ENCODE measurements around the gene AKAP6.

AKAP6 gene

DNA sequence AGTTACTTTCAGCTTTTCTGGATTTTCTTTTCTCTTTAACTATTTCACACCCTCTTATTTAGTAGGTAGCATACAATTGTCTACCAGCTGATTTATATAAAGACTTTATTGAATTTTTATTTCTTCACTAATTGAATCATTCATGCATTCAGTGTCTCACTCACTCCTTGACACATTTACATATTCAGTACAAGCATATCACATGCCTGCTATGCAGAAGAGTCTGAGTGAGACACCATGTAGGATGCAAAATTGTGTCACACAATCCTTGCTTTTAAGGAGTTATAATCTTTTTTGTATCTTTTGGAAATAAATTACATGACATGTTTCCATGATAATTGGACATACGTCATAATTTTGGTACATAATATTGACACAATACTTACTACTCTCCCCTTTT lies 83.0 kb downstream of the AKAP6 start:
- DNase-seq, result no peak

GRCh38 chr14:32412532-32412931 lies 83.4 kb downstream of the AKAP6 start:
- no peak for DNase-seq

DNA sequence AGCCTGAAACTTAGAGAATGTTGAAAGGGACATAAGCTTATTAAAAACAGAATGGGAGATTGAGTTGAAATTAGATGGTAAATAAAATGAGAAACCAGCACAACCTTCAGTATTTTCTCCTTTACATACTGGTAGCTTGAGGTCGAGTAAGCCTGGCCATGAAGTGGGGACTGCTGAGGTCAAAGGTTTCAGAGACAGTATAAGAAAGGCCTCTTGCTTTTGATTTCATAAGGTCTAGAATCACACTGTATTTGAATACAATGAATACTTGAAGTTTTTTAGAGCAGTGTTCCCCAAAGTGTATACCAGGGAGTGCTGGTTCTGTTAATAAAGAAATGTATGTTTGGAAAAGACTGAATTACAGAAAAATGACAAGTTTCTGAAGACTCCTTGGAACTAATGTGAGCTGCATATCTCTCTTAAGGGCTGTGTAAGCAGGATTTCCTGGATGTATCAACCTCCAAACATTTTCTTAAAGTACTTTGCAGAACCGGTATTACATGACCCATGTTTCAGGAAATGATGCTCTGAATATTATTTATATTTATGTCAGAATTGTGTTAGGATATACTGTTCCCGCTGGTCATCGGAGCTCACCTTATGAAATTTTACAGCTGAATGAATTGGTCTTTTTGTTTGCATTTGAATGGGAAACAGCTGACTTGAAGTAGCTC lies 85.0 kb downstream of the AKAP6 start:
- DNase-seq, result no peak

DNA sequence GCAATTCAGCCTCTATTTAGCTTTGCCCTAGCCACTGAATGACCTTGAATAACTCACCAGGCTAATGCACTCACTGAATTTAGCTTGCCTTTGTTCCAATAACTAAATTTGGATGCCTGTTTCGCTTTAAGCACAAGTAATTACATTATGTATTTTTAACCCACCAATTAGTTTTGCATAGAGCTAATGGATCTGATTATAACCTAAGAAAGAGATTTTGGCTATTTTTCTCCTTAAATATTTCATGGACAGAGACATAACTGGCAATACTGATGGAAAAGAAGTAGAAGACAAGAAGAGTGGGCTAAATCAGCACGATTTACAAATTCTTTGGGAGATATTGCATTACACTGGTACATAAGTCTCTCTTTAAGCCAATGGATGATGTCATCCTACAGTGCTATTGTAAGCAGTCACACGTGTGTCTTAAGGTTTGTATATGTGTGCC lies 85.7 kb downstream of the AKAP6 start:
- no peak for DNase-seq

GRCh38 chr14:32417956-32418552 lies 89.0 kb downstream of the AKAP6 start:
- no peak for DNase-seq

GRCh38 chr14:32419429-32419828 lies 90.3 kb downstream of the AKAP6 start:
- DNase-seq, result no peak

GRCh38 chr14:32421781-32422180 lies 92.7 kb downstream of the AKAP6 start:
- no peak for DNase-seq

DNA sequence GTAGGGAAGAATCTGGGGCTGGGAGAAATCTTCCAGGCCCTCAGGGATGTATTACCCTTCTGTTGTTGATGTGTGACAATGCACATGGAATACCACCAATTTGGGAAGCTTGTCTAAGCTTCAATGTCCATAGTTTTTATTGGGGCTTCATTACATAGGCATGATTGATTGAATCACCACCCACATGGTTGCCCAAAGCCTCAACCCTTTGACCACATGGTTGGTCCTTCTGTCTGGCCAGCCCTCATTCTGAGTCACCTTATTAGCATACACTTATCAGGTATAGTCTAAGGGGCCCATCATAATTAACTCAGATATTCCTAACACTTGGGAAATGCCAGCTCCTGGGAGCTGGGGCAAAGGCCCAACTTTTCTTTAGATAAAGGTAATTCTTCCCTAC lies 93.3 kb downstream of the AKAP6 start:
- no peak for DNase-seq

- no peak for DNase-seq
Observed at GRCh38 chr14:32426028-32426427, 96.9 kb downstream of the AKAP6 start.

DNA sequence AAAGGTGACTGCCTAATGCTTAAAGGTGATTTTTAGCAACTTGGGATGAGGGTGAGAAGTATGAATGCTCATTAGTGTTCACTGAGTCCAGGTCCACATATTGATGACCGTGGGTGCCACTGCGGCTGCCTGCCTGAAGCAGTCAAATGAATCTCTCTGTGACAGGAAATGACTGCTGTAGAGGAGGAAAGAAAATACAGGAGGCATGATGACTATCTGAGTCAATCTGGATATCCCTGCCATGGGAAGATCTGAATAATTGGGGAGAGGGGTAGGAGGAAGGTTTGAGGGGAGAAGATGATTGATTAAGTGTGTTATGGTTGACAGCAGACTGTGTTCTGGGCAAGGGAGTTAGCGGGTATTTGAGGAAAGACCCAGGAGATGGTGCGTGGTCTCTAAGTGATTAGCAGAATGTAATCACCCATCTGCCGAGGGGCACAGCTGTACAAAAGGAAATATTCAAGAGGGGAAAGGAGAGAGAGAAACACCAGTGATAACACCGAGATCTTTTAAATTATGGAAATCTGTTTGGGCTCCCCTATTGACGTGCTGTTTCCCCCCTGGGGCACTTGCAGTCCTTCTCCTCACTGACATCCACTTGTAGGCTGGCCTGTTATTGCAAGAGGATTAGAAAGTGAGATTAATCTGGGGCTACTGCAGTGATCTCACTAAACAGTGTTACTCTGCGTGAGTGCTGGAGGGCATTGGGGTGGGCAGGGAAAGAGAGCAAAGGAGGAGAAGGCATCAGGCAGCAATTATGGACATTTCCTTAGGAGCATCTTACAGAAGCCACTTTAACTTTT lies 97.7 kb downstream of the AKAP6 start:
- DNase-seq, result no peak

DNA sequence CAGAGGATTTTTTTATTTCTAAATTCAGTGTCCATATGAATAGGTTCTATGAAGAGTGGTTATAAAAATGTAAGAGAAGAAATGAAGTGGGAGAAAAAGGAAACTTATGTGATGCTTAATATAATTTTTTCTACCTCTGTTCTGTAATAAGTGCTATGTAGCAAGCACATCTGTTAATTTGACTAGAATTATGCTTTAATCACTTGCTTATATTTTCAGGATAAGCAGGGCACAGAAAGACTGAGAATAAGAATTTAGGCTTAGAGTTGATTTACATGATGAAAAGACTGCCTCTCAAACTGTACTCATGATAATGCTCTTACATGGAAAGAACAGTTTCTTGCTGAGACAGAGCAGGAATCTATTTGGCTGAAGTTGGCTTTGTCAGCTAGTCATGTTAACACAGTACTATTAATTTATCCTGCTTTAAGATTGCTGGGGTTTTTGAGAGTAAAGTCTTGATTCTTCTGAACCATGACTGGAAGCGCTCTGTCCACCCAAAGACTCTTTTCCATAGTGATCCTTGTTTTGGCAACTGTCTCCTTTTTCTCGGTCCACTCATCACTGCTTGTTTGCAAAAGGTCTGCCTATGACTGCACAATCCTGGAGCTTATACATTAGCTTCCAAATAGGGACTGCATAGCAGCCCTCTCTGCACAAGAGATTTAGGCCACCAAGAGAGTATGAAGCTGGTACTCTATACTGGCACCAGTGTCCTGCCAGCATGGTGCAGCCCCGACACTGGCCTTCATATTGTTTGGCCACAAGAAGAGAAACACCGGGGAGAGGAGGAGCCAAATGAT lies 98.8 kb downstream of the AKAP6 start:
- no peak for DNase-seq

DNA sequence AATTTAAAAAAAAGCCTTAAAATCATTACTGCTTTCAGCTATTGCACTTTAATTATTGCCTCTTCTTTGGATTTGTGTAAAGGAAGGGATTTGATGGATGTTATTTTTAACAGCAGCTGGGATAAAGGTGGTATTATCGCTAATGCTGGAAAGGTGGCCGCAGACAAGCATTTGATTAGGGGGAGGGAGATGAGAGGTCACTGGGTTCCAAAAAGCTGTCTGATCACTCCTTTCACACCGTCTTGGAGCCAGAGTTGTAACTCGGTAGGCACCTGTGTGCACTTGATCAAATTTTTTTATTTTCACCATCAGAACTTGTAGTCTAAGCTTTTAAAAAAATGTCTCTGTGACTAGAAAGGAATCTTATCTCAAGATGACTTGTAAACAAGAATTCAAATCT lies 99.8 kb downstream of the AKAP6 start:
- no peak for DNase-seq

- DNase-seq, result no peak
Observed at GRCh38 chr14:32430326-32430725, 101.2 kb downstream of the AKAP6 start.

GRCh38 chr14:32432813-32433538 lies 103.9 kb downstream of the AKAP6 start:
- DNase-seq, result no peak

DNA sequence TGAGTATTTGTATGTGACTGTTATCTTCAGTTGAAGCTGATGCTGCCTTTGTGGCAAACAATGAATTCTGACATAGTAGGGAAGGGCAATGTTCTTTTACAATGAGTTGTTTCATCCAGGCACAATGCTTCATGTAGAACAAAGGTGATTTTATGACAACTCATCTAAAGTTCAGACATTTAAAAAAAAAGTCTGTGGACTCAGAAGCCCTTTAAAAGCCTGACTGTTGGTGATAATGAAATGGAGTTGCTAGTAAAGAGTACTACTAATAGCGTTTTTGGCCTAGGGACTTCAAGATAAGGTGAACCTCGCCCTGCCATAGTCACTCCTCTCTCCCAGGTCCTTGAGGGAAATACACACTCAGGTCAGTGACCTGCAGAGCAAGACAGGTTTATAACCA lies 105.1 kb downstream of the AKAP6 start:
- DNase-seq, result no peak

DNA sequence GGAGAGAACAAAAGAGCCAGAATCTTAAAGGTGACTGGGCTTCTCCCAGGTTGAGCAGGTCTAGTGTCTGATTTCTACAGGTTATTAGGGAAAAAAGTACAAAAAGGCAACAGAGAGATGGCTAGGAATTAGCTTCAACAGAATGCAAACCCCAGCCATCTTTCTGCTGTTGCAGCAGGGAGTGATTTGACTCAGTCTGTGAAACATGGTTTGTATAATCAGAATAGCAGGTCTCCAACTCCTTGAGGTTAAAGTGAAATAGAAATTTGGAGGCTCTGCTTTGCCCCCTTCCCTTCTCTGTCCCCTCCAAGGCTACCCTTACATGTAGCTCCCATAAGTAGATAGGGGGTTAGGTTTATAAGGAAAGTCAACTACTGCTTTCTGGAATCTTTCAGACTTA lies 105.8 kb downstream of the AKAP6 start:
- DNase-seq, result no peak

DNA sequence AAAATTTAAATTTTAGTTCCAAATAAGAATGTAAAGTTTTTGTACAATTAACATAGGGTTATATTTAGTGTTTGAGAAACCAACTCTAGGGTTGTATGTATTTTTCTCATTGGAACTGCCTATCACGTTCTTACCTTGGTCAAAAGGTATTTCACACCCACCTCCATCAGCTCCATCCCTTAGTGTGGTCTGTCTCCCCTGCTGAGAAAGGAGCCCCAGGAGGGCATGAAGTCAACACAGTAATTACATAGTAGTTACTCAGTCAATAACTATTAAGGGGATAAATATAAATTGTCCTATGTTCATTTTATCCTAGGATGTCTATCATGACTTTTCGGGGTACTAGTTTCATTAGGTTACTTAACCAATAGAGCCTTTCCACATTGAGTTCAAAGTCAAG lies 106.3 kb downstream of the AKAP6 start:
- DNase-seq, result no peak

GRCh38 chr14:32436993-32437392 lies 107.9 kb downstream of the AKAP6 start:
- DNase-seq, result no peak

DNA sequence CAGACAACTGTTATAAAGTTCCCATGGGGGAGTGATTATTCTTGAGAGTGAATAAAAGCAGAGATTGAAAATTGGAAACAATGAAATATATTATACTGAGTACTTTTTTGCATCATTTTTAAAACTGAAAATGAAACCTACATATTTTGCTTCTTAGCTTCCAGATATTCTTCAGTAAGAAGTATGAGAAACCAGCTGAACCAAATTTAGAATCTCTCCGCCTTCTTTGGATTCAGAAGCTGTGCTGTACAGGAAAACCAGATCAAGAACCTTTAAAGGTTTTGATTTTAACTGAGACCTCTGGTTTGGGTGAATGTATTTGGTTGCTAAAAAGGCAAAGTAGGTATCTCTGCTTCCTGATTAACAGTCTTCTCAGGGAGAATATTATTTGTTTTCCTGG lies 109.4 kb downstream of the AKAP6 start:
- no peak for DNase-seq

DNA sequence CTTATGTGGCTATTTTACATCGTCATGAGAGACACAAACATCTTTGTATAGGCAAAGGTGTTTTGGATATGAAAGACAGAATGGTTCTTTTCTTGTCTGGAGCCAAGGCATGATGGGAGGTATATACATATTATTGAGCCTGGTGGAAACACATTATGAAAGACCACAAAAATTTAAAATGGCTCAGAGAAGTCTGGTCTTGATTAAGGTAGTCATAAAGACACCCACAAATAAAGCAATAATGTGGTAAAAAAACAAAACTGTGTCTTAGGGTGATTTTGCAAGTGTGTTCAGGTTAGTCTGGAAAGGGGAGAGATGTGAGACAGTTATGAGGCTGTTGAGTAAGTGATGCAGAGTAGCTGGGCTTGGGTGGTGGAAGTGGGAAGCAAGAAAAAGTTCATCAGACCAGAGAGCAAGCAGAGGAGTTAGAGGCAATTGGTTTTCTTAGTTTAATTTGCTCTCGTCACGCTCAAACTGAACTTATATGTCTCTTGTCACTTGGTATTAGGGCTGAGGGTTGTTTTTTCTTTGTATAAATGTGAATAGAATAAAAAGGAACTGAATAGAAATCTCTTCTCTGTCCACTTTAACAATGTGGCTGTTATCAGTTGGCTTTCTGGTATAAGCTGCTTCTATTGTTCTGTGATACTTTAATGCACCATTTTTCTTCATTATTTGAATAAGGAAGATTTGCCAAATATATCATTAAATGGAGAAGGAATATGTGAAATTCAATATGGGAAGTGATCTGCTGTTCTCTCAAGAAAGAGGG lies 115.0 kb downstream of the AKAP6 start:
- DNase-seq, result no peak

DNA sequence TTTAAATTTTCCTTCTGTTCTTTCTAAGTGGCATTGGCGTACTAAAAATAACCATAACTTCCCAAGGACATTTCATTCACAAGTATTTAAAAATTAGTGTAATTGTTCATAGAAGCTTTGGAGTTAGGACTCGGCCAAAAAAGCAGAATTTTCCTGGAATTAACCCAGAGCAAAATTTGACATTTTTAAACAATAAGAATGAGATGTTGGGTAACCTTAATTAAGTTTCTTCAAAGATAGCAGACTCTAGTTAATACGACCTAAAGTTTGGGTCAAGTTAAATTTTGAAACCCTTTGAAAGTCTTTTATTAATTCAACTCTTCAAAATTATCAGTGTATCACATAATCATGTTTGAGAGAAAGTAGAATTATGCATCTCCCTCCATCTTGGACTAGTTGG lies 118.3 kb downstream of the AKAP6 start:
- no peak for DNase-seq

- no peak for DNase-seq
Observed at GRCh38 chr14:32449648-32450047, 120.5 kb downstream of the AKAP6 start.
